Colonic mucosa (tissue), 4 donors: ENCODE data around the gene MTTP. TPM values are rescaled to one million over a fixed set of nuclear protein-coding genes. Genes with fewer than 3 reads are reported as not detected.

ENCODE experiments used
- DNase-seq: peaks from one replicate; pipeline ENCODE4 v3.0.0-alpha.2; 2020
- H3K27ac ChIP-seq: fragments of 200-600 bp; one replicate; pipeline ENCODE4 v1.8.0; 2021
- H3K27me3 ChIP-seq: fragments of 200-600 bp; one replicate; pipeline ENCODE4 v1.8.0; 2021
- H3K36me3 ChIP-seq: fragments of 200-600 bp; one replicate; pipeline ENCODE4 v1.8.0; 2021
- H3K4me1 ChIP-seq: fragments of 200-600 bp; one replicate; pipeline ENCODE4 v1.8.0; 2021; ENCODE audit warnings: mild to moderate bottlenecking
- H3K4me3 ChIP-seq: fragments of 200-600 bp; one replicate; pipeline ENCODE4 v1.8.0; 2021
- H3K9ac ChIP-seq, 2 donors: one replicate each; pipeline ENCODE4 v1.7.0; 2013; ENCODE audit warnings: control low read depth in 2 of 2, low read depth in 2 of 2, low read length in 2 of 2
- H3K9me3 ChIP-seq: fragments of 200-600 bp; one replicate; pipeline ENCODE4 v1.8.0; 2021
- CTCF ChIP-seq: fragments of 200-600 bp; IDR thresholded peaks from one replicate; pipeline ENCODE4 v1.8.0; 2022; ENCODE audit warnings: antibody characterized with exemption, mild to moderate bottlenecking
- intact Hi-C: fragments of 100-400 bp; cut with DNase I; formaldehyde crosslinking; loops from one replicate; pipeline ENCODE4 v1.14.1; 2022
- total RNA-seq, 2 donors: library from RNA; stranded (reverse); fragmentation: NEBNext Ultra II Directional in 1 of 2; extraction: Animal tissue kit (Norgen Biotek cat#: 25700) in 1 of 2; gene quantifications; one replicate each; pipeline ENCODE4 v1.2.1, GENCODE V29; 2021
- donor health status: healthy.
- donor health status: DM: no; HTN: no; CAD: no.
- donor health status: DM: no; HTN: no; CAD: no.

MTTP gene
- total RNA-seq, 2 donors from 2014 or later, result 0.69 to 1.3 TPM

DNA sequence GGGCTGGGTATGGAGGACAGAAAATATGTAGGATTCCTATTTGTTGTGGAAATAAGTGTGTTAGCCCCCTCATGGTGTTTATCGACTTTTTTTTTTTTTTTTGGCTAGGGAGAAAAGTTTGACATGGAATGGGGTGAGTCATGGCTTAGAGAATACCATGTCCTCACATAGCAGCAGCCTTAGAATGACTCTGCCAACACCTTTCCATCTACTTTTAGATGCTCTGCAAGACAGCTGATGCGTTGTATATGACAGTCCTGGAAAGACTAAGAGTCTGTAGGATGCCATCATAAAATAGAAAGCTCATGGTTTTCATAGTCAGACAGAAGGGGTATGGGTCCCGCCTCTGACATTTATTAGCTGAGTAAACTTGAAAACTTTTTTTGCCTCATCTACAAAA, 37.7 kb downstream of the MTTP start:
- no peak overlapping the region for H3K4me3 ChIP-seq
- no peaks in the 10 kb centered on the region for H3K9me3 ChIP-seq
- DNase-seq, result no peak
- no peaks in the 10 kb centered on the region for H3K36me3 ChIP-seq
- no peak for TF ChIP-seq CTCF
- no peaks in the 10 kb centered on the region for H3K4me1 ChIP-seq
- no peak overlapping the region for H3K9ac ChIP-seq
- no peaks in the 10 kb centered on the region for H3K27me3 ChIP-seq
- H3K27ac ChIP-seq, result no peak overlapping the region
- intact Hi-C loops, result no loop called here

- Histone ChIP-seq H3K27me3 (no peaks in the 10 kb centered on the region), H3K4me1 (no peaks in the 10 kb centered on the region), H3K9me3 (no peaks in the 10 kb centered on the region), H3K4me3 (no peak overlapping the region), H3K36me3 (no peaks in the 10 kb centered on the region), H3K9ac (no peak overlapping the region), H3K27ac (no peak overlapping the region)
- intact Hi-C loops, result no loop called here
- no peak for DNase-seq
- no peak for TF ChIP-seq CTCF
Measured at GRCh38 chr4:99612704-99613103, 38.1 kb downstream of the MTTP start.

GRCh38 chr4:99614491-99614890, 39.9 kb downstream of the MTTP start:
- no peak for DNase-seq
- intact Hi-C loops, result no loop called here
- no peaks in the 10 kb centered on the region for H3K36me3 ChIP-seq
- no peaks in the 10 kb centered on the region for H3K9me3 ChIP-seq
- H3K9ac ChIP-seq, result no peak overlapping the region
- H3K4me3 ChIP-seq, result no peak overlapping the region
- no peak overlapping the region for H3K27ac ChIP-seq
- no peak for TF ChIP-seq CTCF
- no peaks in the 10 kb centered on the region for H3K4me1 ChIP-seq
- no peaks in the 10 kb centered on the region for H3K27me3 ChIP-seq

DNA sequence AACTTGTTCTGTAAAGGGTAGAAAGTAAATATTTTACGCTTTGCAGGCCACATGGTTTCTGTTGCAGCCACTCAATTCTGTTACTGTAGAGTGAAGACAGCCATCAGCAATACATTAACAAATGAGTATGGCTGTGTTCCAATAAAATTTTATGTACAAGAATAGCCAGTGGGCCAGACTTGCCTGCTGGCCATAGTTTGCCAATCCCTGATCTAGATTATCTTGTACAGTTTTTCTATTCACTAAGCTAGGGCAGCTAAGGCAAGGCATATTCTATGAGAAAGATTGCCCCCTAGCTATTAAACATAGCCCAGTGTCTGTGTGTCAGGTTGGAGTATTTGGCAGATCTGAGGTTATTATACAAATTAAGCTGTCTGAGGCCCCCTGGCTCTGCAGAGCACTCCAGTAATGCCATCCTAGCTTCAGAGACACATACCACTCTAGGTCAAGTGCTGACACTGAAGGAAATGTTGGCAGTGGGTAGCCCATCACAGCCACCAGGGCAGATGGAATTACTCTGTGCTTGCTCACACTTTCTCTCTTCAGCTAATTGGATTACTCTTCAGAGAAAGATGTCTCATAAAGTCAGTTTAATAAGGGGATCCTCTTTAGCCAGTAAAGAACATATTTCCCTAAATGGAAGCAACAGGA, 40.7 kb downstream of the MTTP start:
- Histone ChIP-seq H3K27me3 (no peaks in the 10 kb centered on the region), H3K27ac (no peak overlapping the region), H3K9ac (no peak overlapping the region), H3K4me1 (no peaks in the 10 kb centered on the region), H3K36me3 (no peaks in the 10 kb centered on the region), H3K4me3 (no peak overlapping the region), H3K9me3 (no peaks in the 10 kb centered on the region)
- no peak for DNase-seq
- TF ChIP-seq CTCF, result no peak
- intact Hi-C loops, result no loop called here

DNA sequence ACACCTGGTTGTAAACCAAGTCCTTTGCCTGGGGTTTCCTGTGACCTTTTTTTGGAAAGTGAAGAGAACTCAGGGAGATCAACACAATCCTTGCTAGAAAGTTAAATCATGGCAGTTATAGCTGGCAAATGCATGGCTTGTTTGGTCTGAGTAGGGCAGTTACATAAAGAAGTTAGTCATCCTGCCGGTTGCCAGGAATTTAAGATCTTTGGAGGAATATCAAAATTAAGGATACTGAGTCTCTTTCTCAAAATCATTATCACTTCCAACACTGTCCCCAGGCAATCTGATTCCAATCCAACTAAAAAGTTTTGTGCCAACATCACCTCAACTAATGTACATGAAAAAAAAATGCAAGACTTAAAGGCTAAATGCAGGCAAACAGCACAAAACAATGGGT, 42.8 kb downstream of the MTTP start:
- Histone ChIP-seq H3K36me3 (no peaks in the 10 kb centered on the region), H3K4me1 (no peaks in the 10 kb centered on the region), H3K9ac (no peak overlapping the region), H3K4me3 (no peak overlapping the region), H3K27ac (no peak overlapping the region), H3K9me3 (no peaks in the 10 kb centered on the region), H3K27me3 (no peaks in the 10 kb centered on the region)
- intact Hi-C loops, result no loop called here
- DNase-seq, result no peak
- no peak for TF ChIP-seq CTCF
